ENCODE measurements around the gene PPIL4.

DNA sequence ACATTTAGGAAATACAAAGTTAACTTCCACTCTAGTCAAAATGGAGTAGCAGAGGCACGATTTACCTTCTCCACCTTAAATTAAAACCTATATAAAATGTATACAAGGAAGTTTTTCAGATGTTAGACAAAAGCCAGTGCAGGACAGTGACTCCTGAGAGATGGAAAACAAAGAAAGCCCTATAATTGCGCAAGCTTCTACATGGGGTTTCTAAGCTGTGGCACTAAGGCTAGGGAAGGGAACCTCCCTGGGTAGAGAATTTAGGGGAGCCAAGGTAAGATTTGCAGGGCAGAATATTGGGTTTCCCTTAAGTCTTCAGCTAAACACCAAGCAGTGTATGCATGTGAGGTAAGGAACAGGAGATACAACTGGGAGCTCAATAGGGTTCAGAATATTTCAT lies 42.6 kb downstream of the PPIL4 start:
- TF ChIP-seq POLR2AphosphoS5 (IDR thresholded peaks at IDR 0.05) = no peak
- TF ChIP-seq, protein P1, sequence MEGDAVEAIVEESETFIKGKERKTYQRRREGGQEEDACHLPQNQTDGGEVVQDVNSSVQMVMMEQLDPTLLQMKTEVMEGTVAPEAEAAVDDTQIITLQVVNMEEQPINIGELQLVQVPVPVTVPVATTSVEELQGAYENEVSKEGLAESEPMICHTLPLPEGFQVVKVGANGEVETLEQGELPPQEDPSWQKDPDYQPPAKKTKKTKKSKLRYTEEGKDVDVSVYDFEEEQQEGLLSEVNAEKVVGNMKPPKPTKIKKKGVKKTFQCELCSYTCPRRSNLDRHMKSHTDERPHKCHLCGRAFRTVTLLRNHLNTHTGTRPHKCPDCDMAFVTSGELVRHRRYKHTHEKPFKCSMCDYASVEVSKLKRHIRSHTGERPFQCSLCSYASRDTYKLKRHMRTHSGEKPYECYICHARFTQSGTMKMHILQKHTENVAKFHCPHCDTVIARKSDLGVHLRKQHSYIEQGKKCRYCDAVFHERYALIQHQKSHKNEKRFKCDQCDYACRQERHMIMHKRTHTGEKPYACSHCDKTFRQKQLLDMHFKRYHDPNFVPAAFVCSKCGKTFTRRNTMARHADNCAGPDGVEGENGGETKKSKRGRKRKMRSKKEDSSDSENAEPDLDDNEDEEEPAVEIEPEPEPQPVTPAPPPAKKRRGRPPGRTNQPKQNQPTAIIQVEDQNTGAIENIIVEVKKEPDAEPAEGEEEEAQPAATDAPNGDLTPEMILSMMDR (IDR thresholded peaks at IDR 0.05) = no peak
